BLaER1 treated with 17β-estradiol and CSF1 and Interleukin-3, amounts not matched to agents 10 nM and 100 nM (cell line): ENCODE results near the gene NTRK3.
A peak's percentile ranks its signal among the peaks of the same experiment; 100 is the strongest.

Experiments
- H3K27ac ChIP-seq, 11 experiments: shearing (Covaris generic); formaldehyde crosslinking; 2 replicates each; pipeline ENCODE4 v1.8.1; 2022
- H3K27me3 ChIP-seq, 11 experiments: shearing (Covaris generic); formaldehyde crosslinking; 2 replicates each; pipeline ENCODE4 v1.8.1; 2022
- H3K36me3 ChIP-seq, 11 experiments: shearing (Covaris generic); formaldehyde crosslinking; 2 replicates each; pipeline ENCODE4 v1.8.1; 2022
- H3K4me1 ChIP-seq, 10 experiments: shearing (Covaris generic); formaldehyde crosslinking; 2 replicates each; pipeline ENCODE4 v1.8.1; 2022
- H3K4me2 ChIP-seq, 11 experiments: shearing (Covaris generic); formaldehyde crosslinking; 2 replicates each; pipeline ENCODE4 v1.8.1; 2022
- H3K4me3 ChIP-seq, 10 experiments: shearing (Covaris generic); formaldehyde crosslinking; 2 replicates each; pipeline ENCODE4 v1.8.1; 2022
- H3K9ac ChIP-seq, 11 experiments: shearing (Covaris generic); formaldehyde crosslinking; 2 replicates each; pipeline ENCODE4 v1.8.1; 2022
- H3K9me3 ChIP-seq, 11 experiments: shearing (Covaris generic); formaldehyde crosslinking; replicated peaks in 1 of 11; 2 replicates each; pipeline ENCODE4 v1.8.1; 2022
- H4K20me1 ChIP-seq, 11 experiments: shearing (Covaris generic); formaldehyde crosslinking; 2 replicates each; pipeline ENCODE4 v1.8.1; 2022
- Cebpa-rat ChIP-seq, 11 experiments: shearing (Covaris generic); IDR thresholded peaks; 2 replicates each; pipeline ENCODE4 v1.8.1; 2022

The NTRK3 gene

DNA sequence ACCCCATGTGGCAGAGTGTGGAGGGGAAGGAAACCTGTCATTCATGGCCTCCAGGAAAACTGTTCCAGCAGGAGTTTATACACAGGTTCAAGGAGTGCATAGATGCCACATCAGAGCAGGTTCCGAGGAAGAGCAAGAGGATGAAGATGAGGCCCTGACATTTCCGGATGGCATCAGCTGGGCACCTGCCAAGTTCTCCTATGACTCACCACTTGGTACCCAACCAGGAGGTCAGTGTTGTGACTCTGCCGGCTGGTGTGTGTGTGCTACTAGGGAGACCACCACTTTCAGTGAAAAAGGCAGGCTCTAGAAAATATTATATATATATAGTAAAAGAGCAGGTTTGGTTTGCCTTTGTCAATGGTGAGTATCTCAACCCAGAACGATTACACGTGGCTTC lies 69.3 kb downstream of the NTRK3 start:
- no peak overlapping the region for H3K4me3 ChIP-seq
- no peak overlapping the region for H3K27ac ChIP-seq
- H3K27me3 ChIP-seq, result no peaks in the 10 kb centered on the region

GRCh38 chr15:88185584-88185983 lies 71.0 kb downstream of the NTRK3 start:
- Histone ChIP-seq H3K36me3 (no peaks in the 10 kb centered on the region), H3K9me3 (no peaks in the 10 kb centered on the region), H3K27ac (no peak overlapping the region), H3K4me1 (peaks cover 0 to 49% (median 44%) of the 10 kb centered on the region in 10 experiments; a peak in 16 of 20 replicates), H3K9ac (no peak overlapping the region), H3K27me3 (no peaks in the 10 kb centered on the region), H4K20me1 (no peaks in the 10 kb centered on the region; a peak in 1 of 22 replicates), H3K4me2 (no peak overlapping the region), H3K4me3 (no peak overlapping the region)
- TF ChIP-seq Cebpa-rat (IDR thresholded peaks at IDR 0.05), result no peak

More for the DNA sequence above, 69.3 kb downstream of the NTRK3 start:
- H3K4me1 ChIP-seq, result peaks cover 7 to 51% (median 45%) of the 10 kb centered on the region in 10 experiments; a peak in 18 of 20 replicates
- no peaks in the 10 kb centered on the region; a peak in 1 of 22 replicates for H4K20me1 ChIP-seq
- H3K9ac ChIP-seq, result no peak overlapping the region
- H3K4me2 ChIP-seq, result peak overlapping the region in 7 of 11 experiments; percentile 31 to 65 (median 46); a peak in 10 of 22 replicates
- TF ChIP-seq Cebpa-rat (IDR thresholded peaks at IDR 0.05), result no peak
- no peaks in the 10 kb centered on the region for H3K9me3 ChIP-seq
- no peaks in the 10 kb centered on the region for H3K36me3 ChIP-seq

GRCh38 chr15:88181613-88182012 lies 74.9 kb downstream of the NTRK3 start:
- no peak overlapping the region for H3K9ac ChIP-seq
- no peaks in the 10 kb centered on the region; a peak in 1 of 22 replicates for H4K20me1 ChIP-seq
- H3K9me3 ChIP-seq, result no peaks in the 10 kb centered on the region
- H3K27me3 ChIP-seq, result no peaks in the 10 kb centered on the region
- H3K4me2 ChIP-seq, result peak overlapping the region in 8 of 11 experiments; percentile 21 to 69 (median 57); a peak in 15 of 22 replicates
- TF ChIP-seq Cebpa-rat (IDR thresholded peaks at IDR 0.05), result no peak
- H3K36me3 ChIP-seq, result no peaks in the 10 kb centered on the region
- no peak overlapping the region for H3K27ac ChIP-seq
- H3K4me1 ChIP-seq, result peaks cover 0 to 51% (median 43%) of the 10 kb centered on the region in 10 experiments; a peak in 17 of 20 replicates
- no peak overlapping the region for H3K4me3 ChIP-seq

GRCh38 chr15:88179562-88179961 lies 77.0 kb downstream of the NTRK3 start:
- no peak for TF ChIP-seq Cebpa-rat (IDR thresholded peaks at IDR 0.05)
- Histone ChIP-seq H3K27ac (0 out of 22 replicates have a peak overlapping the region, but pooled peaks of 1 of the 11 experiments have one; percentile 4), H3K4me3 (no peak overlapping the region), H4K20me1 (no peaks in the 10 kb centered on the region; a peak in 1 of 22 replicates), H3K9ac (no peak overlapping the region), H3K4me2 (peak overlapping the region in 10 of 11 experiments; percentile 26 to 75 (median 62); a peak in 19 of 22 replicates), H3K4me1 (peaks cover 0 to 51% (median 43%) of the 10 kb centered on the region in 10 experiments; a peak in 17 of 20 replicates), H3K9me3 (no peaks in the 10 kb centered on the region), H3K36me3 (no peaks in the 10 kb centered on the region), H3K27me3 (no peaks in the 10 kb centered on the region)

GRCh38 chr15:88178631-88179030 lies 77.9 kb downstream of the NTRK3 start:
- H3K27ac ChIP-seq, result peak overlapping the region in 2 of 11 experiments; percentile 4 to 13; a peak in 1 of 22 replicates
- peak overlapping the region in 10 of 11 experiments; percentile 26 to 75 (median 62); a peak in 19 of 22 replicates for H3K4me2 ChIP-seq
- H3K9ac ChIP-seq, result no peak overlapping the region
- no peak overlapping the region for H3K4me3 ChIP-seq
- H3K9me3 ChIP-seq, result no peaks in the 10 kb centered on the region
- H3K36me3 ChIP-seq, result no peaks in the 10 kb centered on the region
- H3K27me3 ChIP-seq, result no peaks in the 10 kb centered on the region
- no peaks in the 10 kb centered on the region; a peak in 1 of 22 replicates for H4K20me1 ChIP-seq
- no peak for TF ChIP-seq Cebpa-rat (IDR thresholded peaks at IDR 0.05)
- H3K4me1 ChIP-seq, result peaks cover 0 to 54% (median 43%) of the 10 kb centered on the region in 10 experiments; a peak in 17 of 20 replicates

- Histone ChIP-seq H3K27ac (no peak overlapping the region), H3K4me3 (no peak overlapping the region), H3K9ac (no peak overlapping the region), H3K27me3 (no peaks in the 10 kb centered on the region), H3K36me3 (no peaks in the 10 kb centered on the region), H3K4me2 (no peak overlapping the region), H3K9me3 (no peaks in the 10 kb centered on the region), H3K4me1 (peaks cover 0 to 51% (median 41%) of the 10 kb centered on the region in 10 experiments; a peak in 17 of 20 replicates), H4K20me1 (no peaks in the 10 kb centered on the region; a peak in 1 of 22 replicates)
- TF ChIP-seq Cebpa-rat (IDR thresholded peaks at IDR 0.05), result no peak
These were observed 79.1 kb downstream of the NTRK3 start for GRCh38 chr15:88177451-88177850.

GRCh38 chr15:88174571-88174970 lies 82.0 kb downstream of the NTRK3 start:
- H3K4me3 ChIP-seq, result no peak overlapping the region
- no peak overlapping the region for H3K27ac ChIP-seq
- no peaks in the 10 kb centered on the region for H3K9me3 ChIP-seq
- H3K4me1 ChIP-seq, result peaks cover 0 to 25% (median 19%) of the 10 kb centered on the region in 10 experiments; a peak in 17 of 20 replicates
- TF ChIP-seq Cebpa-rat (IDR thresholded peaks at IDR 0.05), result no peak
- H3K27me3 ChIP-seq, result no peaks in the 10 kb centered on the region
- H3K4me2 ChIP-seq, result peak overlapping the region in 6 of 11 experiments; percentile 14 to 43 (median 32); a peak in 8 of 22 replicates
- no peak overlapping the region for H3K9ac ChIP-seq
- no peaks in the 10 kb centered on the region for H3K36me3 ChIP-seq
- H4K20me1 ChIP-seq, result no peaks in the 10 kb centered on the region; a peak in 1 of 22 replicates

DNA sequence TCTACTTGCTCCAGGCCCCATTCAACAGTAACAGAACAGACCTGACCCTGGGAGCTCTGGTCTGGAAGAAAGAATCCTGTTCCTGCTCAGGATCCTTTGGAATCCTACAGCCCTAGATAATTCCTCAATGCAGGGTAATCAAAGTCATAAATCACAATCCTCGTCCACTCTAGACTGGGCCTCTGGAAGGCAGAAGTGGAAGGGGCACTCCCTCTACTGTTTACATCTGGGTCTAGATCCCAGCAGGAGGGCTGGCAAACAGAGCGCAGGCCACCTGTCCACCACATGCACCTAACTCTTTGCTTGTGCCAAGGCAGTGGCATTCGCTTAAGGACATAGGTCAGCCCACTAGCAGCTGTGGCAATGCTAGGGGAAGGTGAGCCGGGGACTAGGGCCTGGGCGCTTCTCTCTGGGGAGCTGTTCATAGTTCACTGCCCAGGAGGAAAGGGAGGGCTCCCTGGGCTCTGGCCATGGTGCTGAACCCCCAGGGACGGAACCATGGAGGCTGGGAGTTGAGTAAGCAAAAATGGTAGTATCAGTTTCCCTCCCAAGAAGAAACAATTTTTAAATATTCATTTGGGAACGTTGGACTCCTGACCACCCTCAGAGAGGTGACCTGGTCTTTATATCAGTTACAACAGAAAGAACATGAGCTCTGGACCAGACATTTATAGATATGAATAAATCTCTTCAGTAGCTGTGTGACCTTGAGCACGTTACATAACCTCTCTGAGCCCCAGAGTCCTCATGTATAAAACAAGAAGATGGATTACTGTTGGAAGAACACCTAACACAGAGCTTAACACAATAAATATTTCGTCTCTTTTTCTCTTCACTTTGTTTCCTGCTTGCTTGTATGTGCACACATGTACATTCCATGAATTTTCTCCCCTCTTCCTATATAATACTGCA lies 90.2 kb downstream of the NTRK3 start:
- peak overlapping the region in 4 of 11 experiments; percentile 11 to 38 (median 28); a peak in 5 of 22 replicates for H3K4me2 ChIP-seq
- no peaks in the 10 kb centered on the region for H3K36me3 ChIP-seq
- H4K20me1 ChIP-seq, result peaks cover 0 to 5% (median 0%) of the 10 kb centered on the region in 11 experiments; a peak in 3 of 22 replicates
- peaks cover 0 to 7% (median 5%) of the 10 kb centered on the region in 10 experiments; a peak in 11 of 20 replicates for H3K4me1 ChIP-seq
- no peaks in the 10 kb centered on the region for H3K27me3 ChIP-seq
- no peak overlapping the region for H3K27ac ChIP-seq
- H3K9me3 ChIP-seq, result no peaks in the 10 kb centered on the region
- no peak overlapping the region for H3K4me3 ChIP-seq
- no peak overlapping the region for H3K9ac ChIP-seq
- TF ChIP-seq Cebpa-rat (IDR thresholded peaks at IDR 0.05), result no peak

- no peaks in the 10 kb centered on the region for H3K36me3 ChIP-seq
- H3K27me3 ChIP-seq, result no peaks in the 10 kb centered on the region
- no peak overlapping the region for H3K27ac ChIP-seq
- H3K4me3 ChIP-seq, result no peak overlapping the region
- no peak overlapping the region for H3K4me2 ChIP-seq
- H3K9ac ChIP-seq, result no peak overlapping the region
- TF ChIP-seq Cebpa-rat (IDR thresholded peaks at IDR 0.05), result no peak
- H3K4me1 ChIP-seq, result peaks cover 0 to 7% (median 5%) of the 10 kb centered on the region in 10 experiments; a peak in 11 of 20 replicates
- H4K20me1 ChIP-seq, result peaks cover 0 to 9% (median 0%) of the 10 kb centered on the region in 11 experiments; a peak in 2 of 22 replicates
- H3K9me3 ChIP-seq, result no peaks in the 10 kb centered on the region
These were observed 94.9 kb downstream of the NTRK3 start for GRCh38 chr15:88161636-88162035.
